GM12873 (cell line): ENCODE results near the gene ABCA2.
A peak's percentile ranks its signal among the peaks of the same experiment; 100 is the strongest.

ENCODE experiments used
- TF ChIP-seq, protein P1 (sequence below): IDR thresholded peaks from 2 replicates; pipeline ENCODE4 v1.5.1; 2012; ENCODE audit warnings: low read depth, mild to moderate bottlenecking, moderate library complexity, low read length, control low read depth; ENCODE audit not compliant: insufficient read depth; ENCODE audit errors: missing control alignments

ABCA2 gene

DNA sequence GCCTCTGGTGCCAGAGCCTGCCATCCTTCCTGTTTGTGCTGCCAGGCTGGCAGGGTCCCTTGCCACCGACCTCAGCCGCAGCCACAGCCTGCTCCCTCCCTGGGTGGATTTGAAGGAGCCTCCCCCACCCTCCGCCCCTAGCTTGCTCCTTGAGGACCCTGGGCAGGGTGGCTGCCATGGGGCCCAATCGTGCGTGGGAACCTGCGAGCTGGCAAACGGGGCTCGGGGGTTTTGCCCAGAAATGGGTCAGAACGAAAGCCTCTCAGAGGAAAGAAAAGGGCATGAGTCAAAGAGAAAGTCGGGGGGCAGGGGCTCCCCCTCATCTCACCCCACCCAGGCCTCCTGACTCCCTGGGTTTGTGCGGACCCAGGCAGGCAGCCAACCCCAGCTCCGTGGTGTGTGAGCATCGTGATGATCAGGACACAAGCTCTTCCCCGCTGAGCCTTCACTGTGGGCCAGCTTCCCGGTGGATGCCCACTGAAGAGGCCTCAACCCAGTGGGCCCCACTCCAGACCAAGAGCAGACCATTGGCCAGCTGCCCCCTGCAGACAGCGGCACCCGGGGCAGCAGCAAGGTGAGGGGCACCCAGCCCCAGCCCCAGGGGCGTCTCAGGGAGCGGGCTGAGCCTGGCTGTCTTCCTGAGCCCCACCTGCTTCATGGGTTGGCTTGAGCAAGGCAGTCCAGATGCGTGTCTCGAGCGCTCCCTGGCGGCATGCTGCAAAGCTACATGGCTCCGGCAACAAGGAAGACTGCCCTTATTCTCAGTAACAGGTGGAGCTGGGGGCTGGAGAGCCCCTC is 6.9 kb upstream of the ABCA2 start:
- TF ChIP-seq, protein P1, sequence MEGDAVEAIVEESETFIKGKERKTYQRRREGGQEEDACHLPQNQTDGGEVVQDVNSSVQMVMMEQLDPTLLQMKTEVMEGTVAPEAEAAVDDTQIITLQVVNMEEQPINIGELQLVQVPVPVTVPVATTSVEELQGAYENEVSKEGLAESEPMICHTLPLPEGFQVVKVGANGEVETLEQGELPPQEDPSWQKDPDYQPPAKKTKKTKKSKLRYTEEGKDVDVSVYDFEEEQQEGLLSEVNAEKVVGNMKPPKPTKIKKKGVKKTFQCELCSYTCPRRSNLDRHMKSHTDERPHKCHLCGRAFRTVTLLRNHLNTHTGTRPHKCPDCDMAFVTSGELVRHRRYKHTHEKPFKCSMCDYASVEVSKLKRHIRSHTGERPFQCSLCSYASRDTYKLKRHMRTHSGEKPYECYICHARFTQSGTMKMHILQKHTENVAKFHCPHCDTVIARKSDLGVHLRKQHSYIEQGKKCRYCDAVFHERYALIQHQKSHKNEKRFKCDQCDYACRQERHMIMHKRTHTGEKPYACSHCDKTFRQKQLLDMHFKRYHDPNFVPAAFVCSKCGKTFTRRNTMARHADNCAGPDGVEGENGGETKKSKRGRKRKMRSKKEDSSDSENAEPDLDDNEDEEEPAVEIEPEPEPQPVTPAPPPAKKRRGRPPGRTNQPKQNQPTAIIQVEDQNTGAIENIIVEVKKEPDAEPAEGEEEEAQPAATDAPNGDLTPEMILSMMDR: peak; percentile 97

DNA sequence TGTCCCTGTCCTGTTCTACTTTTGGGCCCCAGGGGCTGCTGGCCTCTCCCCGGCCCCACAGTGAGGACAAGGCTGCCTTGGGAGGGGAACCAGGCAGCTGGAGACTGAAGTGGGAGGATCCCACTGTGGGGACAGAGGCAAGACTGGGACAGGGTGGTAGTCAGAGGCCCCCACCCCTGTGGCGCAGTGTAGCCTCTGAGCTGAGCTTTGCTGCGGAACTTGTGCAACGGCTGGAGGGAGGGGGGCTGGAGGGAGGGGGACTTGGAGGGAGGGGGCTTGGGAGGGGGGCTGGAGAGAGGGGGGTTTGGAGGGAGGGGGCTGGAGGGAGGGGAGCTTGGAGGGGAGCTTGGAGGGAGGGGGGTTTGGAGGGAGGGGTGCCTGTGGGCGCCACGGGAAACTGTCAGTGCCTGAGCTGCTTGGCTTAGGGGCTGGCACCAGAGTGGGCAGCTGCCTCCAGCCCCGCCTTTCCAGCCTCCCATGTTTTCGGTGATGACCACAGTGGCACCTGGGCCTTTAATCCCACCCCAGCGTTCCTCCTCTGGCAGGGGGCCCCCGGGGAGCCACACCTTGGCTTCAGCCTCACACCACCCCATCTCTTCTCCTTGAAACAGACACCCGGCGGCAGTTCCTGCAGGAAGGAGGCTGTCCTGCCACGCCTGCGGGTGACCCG is 6.1 kb upstream of the ABCA2 start:
- TF ChIP-seq, protein P1: no peak

DNA sequence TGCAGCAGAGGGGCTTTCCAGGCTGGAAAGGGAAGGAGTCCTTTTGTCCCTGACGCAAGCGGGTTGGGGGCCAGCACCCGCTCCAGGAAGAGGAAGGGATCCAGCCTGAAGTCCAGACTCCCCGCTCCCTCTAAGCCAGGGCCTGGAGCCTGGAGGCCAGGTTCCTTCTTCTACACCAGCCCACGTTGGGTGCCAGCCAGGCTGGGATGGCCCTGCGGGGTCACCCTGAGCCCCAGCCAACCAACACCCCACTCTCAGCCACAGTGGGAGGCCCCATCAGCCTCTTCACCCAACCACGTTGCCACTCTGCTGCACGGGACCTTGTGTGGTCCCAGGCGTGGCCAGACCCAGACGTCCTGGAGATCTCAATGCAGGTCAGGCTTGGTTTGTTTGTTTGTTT is 4.8 kb upstream of the ABCA2 start:
- TF ChIP-seq, protein P1: no peak

DNA sequence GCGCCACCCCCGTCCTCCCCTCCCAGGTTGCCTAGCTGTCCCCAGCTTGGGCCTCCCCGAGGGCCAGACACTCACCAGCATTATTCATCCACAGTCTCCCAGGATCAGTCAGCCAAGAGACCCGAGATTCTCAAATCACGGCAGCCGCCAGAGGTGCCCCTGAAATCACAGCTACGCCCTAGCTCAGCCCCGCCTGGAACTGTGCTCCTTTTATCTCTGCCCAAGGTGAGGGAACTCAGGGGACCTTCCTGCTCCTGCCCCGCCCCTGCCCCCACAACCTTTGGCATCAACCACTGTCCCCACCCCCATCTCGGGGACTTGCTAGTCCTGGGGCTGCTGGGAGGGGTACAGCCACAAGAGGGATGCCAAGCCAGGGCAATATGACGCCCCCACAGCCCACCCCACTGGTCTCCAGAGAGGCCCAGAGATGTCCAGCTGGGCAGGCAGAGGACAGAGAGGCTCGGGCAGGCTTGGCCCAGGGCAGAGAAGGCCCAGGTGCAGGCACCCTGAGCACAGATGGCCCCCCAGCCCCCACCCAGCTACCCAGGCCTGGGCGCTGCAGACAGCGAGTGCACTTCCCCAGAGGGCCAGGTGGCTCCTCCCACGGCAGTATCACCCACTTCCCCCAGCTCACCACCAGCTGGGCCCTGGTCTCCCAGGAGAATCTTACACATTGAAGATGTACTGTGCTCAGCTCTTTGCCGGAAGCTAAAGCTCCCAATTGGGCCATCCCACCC is 4.0 kb upstream of the ABCA2 start, which contains the start of gene FUT7:
Gene FUT7 (minus strand): TSS at position 185 of the 737 bp plus-strand sequence. CDS start 97 bp downstream, at position 88.
- TF ChIP-seq, protein P1: no peak

DNA sequence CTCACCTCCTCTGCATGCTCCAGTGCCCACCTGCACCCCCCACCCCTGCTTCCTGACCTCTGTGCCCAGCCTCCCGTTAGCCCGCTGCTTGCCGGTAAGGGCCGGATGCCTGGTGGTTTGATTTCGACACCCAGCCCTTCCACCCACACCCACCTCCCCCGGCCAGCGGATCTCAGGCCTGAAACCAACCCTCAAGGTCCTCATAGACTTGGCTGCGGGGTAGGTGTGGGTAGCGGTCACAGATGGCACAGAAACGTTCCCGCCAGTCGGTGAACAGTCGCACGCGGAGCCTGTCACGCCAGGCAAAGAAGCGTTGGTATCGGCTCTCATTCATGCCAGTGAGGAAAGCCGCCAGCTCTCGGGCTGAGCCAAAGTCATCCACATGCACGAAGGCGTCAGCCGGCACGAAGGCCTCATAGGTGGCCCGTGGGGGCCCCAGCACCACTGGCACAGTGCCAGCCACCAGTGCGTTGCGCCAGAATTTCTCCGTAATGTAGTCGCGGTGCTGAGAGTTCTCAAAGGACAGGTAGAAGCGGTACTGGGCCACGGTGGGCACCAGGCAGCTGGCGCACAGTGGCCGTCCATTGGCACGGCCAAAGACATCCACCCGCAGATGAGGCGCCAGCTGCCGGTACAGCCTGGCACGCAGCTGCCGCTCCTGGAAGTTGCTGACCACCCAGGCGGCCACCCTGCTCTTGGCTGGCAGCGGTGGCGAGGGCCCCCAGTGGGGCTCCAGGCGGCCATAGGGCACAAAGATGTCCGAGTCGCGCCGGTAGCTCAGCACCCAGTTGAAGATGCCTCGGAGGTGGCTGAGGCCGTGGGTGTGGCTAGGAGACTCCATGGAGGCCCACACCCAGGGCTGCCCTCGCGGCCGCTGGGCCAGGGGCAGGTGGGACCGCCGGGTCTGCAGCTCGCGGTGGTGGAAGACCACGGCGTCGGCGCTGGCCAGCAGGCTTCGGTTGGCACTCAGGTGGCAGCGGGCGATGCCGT is 2.8 kb upstream of the ABCA2 start:
- TF ChIP-seq, protein P1: no peak

DNA sequence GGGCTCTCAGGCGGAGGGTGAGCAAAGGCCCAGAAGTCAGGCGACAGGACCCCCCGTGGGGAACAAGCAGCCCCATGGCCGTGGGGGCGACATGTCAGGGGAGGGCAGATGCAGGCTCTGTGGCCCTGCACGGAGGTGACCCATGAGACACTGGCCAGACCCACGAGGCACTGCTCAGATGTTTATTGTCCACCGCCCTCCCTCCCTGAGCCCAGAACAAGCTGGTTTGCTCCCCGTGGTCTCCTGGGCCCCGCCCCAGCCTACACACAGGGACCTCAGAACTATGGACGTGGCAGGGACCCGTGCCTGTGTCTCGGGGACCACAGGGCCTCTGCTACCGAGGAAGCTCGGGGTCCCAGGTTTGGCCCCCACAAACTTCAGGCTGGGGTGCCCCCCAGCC is 2.0 kb upstream of the ABCA2 start:
- TF ChIP-seq, protein P1: no peak
